ENCODE measurements around the gene MAPKAPK2.

Gene MAPKAPK2

DNA sequence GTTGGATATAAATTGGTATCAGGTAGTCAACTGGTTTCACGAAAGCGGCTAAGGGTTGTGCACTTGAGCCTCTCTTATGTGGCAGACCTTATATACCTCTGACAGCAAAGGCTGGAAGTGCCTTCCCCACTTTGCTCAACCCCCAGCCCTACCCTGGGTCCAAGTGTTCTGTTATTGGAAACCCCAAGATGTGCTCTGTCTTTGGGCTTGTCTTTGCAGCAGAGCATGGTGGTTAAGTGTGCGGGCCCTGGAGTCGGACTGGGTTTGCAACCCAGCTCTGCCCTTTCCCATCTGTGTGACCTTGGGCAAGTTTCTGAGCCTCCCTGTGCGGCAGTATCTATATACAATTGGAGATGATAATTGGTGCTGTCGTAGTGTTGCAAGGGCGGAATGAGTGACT, 98.8 kb downstream of the MAPKAPK2 start:
- no peak for DNase-seq

Measured in central memory CD4-positive, alpha-beta T cell (primary cell).